Midbrain (tissue), 1 donor: ENCODE data around the gene CLASRP.

ENCODE experiments used
- DNase-seq: peaks from one replicate; lab custom pipeline; 2025; lab: John Stamatoyannopoulos, UW

Gene CLASRP

GRCh38 chr19:45021971-45022370 is 16.9 kb upstream of the CLASRP start:
- no peak for DNase-seq

DNA sequence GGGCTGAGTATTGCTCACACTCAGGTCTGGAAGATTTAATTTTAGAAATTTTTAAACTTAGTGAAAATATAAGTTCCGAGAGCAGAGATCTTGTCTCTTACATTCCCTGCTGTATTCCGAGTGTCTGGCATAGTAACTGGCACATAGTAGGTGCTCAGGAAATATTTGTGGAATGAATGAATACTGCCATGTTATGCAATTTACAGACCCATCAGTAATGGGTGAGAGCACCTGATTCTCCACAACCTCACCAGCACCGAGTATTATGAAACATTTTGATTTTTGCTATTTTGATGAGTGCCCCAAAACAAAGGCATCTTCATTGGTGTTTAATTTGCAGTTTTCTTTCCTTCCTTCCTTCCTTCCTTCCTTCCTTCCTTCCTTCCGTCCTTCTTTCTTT is 15.8 kb upstream of the CLASRP start:
- DNase-seq, result no peak

DNA sequence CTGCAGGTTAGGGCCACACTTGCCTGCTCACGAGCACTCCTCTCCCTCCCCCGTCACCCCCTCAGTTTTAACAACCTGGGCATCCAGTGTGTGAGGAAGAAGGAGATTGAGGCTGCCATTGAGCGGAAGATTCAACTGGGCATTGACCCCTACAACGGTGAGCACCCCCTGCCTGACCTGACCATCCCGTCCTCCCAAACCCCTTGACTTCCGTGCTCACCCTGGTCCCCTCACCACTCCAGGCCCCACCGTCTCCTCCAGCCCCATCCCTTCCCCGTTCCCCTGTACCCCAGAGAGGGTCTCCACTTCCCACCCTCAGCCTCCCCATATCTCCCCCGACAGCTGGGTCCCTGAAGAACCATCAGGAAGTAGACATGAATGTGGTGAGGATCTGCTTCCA is 13.6 kb upstream of the CLASRP start:
- no peak for DNase-seq

GRCh38 chr19:45027371-45027770 is 11.5 kb upstream of the CLASRP start:
- no peak for DNase-seq

- no peak for DNase-seq
Measured at GRCh38 chr19:45030825-45031224, 8.0 kb upstream of the CLASRP start.

DNA sequence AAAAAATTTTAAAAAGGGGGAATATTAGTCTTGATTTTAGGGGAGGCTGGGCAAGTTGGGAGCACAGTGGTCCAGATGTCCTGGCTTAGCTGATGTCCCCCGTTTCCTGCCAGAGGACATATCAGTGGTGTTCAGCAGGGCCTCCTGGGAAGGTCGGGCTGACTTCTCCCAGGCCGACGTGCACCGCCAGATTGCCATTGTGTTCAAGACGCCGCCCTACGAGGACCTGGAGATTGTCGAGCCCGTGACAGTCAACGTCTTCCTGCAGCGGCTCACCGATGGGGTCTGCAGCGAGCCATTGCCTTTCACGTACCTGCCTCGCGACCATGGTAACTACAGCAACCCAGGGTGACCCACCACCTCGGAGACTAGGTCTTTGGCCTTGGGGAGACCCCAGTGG is 6.4 kb upstream of the CLASRP start:
- DNase-seq, result no peak

- no peak for DNase-seq
Measured at GRCh38 chr19:45035755-45036154, 3.1 kb upstream of the CLASRP start.

DNA sequence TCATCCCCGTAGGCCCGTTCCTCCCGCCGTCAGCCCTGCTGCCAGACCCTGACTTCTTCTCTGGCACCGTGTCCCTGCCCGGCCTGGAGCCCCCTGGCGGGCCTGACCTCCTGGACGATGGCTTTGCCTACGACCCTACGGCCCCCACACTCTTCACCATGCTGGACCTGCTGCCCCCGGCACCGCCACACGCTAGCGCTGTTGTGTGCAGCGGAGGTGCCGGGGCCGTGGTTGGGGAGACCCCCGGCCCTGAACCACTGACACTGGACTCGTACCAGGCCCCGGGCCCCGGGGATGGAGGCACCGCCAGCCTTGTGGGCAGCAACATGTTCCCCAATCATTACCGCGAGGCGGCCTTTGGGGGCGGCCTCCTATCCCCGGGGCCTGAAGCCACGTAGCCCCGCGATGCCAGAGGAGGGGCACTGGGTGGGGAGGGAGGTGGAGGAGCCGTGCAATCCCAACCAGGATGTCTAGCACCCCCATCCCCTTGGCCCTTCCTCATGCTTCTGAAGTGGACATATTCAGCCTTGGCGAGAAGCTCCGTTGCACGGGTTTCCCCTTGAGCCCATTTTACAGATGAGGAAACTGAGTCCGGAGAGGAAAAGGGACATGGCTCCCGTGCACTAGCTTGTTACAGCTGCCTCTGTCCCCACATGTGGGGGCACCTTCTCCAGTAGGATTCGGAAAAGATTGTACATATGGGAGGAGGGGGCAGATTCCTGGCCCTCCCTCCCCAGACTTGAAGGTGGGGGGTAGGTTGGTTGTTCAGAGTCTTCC is 1.3 kb upstream of the CLASRP start:
- DNase-seq, result no peak

DNA sequence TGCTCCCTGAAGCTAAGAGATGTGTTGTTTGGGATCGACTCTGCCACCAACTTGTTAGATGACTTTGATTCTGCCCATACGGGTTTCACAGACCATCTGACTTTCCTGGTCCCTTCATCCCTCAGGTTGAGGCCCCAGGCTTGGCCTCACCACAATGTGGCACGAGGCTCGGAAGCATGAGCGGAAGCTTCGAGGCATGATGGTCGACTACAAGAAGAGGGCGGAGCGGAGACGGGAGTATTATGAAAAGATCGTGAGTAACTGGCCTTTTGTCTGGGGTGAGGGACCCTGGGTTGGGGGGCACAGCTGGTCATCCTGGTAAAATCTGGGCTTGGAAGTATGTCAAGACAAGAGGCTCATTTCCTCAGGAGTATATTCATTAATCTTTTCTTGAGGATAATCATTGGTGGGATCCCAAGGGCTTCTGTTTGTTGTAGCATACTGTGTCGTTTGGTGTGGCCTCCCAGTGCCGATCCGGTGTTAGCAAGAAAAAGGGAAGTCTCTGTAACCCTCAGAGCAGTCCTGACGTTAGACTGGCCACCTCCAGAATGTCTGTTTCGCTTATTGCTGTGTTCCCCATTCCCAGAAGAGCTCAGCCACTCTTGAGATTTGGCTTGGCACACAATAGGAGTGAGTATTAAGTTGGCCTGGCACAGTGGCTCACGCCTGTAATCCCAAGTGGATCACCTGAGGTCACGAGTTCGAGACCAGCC is 1.4 kb downstream of the CLASRP start:
- no peak for DNase-seq

DNA sequence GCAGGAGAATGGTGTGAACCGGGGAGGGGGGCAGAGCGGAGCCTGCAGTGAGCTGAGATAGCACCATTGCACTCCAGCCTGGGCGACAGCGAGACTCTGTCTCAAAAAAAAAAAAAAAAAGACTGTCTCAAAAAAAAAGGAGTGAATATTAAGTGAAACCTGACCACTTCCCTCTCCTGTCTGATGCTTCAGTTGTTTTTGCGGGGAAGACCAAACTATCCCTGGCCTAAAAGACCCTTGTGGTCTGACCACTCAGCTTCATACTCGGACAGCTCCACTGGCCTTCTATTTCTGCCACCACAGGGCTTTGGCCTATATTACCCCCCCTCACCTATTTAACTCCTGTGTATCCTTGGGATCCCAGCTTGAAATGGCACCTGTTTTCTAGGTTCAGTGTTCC is 2.3 kb downstream of the CLASRP start:
- no peak for DNase-seq

GRCh38 chr19:45045671-45046353 is 7.0 kb downstream of the CLASRP start:
- DNase-seq, result peak; percentile 90

GRCh38 chr19:45046355-45046754 is 7.5 kb downstream of the CLASRP start:
- DNase-seq, result no peak

DNA sequence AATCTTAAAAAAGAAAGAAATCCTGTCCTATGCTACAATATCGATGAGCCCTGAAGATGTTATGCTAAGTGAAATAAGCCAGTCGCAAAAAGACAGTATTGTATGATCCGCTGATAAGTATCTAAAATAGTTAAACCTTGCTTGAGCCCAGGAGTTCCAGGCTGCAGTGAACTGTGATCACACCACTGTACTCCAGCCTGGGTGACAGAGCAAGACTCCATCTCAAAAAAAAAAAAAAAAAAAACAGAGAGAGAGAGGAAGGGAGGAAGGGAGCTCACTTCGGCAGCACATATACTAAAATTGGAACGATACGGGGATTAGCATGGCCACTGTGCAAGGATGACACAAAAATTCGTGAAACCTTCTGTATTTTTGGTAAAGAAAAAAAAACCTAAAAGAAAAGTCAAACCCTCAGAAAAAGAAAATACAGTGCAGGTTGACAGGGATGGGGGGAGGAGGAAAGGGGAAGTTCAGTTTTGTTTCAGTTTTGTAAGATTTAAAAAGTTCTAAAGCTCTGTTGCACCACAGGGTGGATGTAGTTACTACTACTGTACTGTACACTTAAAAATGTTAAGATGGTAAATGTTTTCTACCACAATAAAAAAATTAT is 8.4 kb downstream of the CLASRP start:
- no peak for DNase-seq

GRCh38 chr19:45049073-45049736 is 10.4 kb downstream of the CLASRP start:
- no peak for DNase-seq

DNA sequence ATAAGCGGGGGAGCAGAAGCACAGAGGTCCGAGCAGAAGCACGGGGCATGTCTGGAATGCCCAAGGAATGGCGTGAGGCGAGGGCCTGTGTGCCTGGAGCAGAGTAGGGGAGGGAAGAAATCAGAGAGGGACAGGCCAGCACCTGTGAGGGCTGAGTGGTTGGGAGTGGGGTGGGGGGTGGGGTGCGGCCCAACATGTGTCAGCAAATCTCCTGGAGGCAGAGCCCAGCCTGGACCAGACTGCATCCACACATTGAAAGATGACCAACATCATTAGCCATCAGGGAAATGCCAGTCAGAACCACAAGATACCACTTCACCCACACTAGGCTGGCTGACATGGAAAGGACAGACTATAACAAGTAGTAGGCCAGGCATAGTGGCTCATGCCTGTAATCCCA is 11.2 kb downstream of the CLASRP start:
- no peak for DNase-seq

GRCh38 chr19:45051929-45052579 is 13.2 kb downstream of the CLASRP start:
- no peak for DNase-seq

DNA sequence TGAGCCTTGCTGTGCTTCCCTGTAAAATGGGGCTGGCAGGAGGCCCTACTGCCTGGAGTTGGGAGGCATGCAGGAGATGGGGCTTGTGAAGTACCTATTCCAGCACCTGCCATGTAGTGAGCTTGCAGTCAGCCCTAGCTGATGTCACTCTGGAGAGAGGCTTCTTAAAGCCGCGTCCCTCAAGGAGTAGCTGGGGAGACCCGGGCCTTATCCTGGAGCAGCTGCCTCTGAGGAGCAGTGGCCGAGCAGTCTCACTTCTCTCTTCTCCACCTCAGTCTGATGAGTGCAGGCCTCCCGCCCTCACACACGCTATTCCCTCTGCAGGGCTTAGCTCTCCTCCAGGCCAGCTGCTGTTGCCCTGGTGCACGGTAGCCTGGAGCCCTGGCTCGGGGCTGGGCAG is 18.0 kb downstream of the CLASRP start:
- no peak for DNase-seq

GRCh38 chr19:45057444-45057843 is 18.6 kb downstream of the CLASRP start:
- no peak for DNase-seq

DNA sequence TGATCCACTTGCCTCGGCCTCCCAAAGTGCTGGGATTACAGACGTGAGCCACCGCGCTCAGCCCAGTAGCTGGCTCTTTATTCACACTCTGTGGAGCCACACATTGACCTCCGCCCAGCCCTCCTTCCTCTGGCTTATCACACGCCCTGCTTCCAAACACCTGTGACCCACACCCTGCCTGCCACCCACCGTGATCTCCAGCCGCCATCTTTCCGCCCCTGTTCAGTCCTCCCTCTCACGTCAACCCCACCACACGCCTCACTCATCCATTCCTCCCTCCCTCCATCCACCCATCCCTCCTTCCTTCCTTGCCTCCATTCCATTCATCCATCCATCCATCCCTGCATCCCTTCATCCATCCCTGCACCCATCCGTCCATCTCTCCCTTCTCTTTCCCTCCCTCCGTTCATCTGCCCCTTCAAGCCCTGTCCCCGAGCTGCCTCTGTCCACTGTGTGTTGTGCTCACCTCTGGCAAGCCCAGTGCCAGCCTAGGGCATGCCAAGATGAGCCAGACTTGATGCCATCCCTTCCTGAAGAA is 19.8 kb downstream of the CLASRP start:
- no peak for DNase-seq

- peak; percentile 86 for DNase-seq
Measured at GRCh38 chr19:45059258-45059965, 20.6 kb downstream of the CLASRP start.

DNA sequence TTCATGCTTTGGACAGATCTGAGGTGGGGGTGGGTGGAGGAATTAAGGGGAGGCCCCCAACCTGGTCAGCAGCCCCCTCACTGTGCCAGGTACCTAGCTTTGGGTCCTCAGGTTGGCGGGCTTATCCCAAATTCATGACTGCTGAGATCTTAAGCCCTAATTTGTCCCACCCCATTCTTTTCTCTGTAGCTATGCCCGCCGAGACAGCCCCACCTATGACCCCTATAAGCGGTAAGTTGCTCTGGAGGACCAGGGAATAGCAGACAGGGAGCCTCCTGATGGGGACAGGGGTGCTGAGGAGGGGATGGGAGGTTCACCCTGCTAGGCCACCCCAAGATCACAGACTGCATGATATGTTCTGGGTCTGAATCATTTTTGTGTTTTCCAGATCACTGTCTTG is 23.1 kb downstream of the CLASRP start:
- no peak for DNase-seq
